DMS 273 (cell line): ENCODE results near the gene SMIM20.
"Not testable (repeated sequence)": the region's sequence is repeated elsewhere in the genome, so short reads cannot be mapped to it uniquely, and the experiment has no call there.

Experiments
- DNase-seq: peaks from one replicate; lab custom pipeline; 2025; ENCODE audit not compliant: unreplicated experiment; lab: John Stamatoyannopoulos, UW

The SMIM20 gene

DNA sequence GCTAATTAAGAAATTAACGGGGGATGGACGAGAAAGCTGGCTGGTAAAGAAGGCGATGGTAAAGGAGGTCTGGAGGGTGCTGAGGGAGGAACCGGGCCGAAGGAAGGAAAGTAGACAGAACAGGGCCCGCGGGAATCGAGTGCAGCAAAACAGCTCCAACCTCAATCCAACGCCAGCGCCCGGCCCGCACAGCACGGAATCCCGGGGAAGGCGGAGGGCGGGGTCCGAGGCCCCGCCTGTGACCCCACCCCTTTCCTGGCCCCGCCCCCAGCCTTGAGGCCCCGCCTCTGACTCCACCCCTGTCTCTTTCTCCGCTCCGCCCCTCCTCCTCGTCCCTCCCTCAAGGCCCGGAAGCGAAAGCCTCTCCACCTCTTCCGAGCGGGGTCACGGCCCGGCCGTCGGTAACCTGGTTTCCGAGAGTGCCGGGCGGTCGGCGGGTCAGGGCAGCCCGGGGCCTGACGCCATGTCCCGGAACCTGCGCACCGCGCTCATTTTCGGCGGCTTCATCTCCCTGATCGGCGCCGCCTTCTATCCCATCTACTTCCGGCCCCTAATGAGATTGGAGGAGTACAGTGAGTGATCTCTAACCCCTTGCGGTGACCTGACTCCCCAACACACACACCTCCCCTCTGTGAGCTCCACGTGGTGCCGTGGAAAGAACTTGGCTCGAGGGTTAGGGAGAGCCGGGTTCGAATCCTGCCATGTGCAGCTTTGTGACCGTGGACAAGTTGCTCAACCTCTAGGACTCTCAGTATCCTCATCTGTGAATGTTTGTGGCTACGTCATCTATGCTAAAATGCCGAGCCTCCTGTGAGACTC, at the start of gene SMIM20:
Gene SMIM20, plus strand, starts transcription at position 370 of the 819 bp plus-strand sequence. Its CDS starts 94 bp downstream, at position 464.
- DNase-seq, result peak; percentile 90

DNA sequence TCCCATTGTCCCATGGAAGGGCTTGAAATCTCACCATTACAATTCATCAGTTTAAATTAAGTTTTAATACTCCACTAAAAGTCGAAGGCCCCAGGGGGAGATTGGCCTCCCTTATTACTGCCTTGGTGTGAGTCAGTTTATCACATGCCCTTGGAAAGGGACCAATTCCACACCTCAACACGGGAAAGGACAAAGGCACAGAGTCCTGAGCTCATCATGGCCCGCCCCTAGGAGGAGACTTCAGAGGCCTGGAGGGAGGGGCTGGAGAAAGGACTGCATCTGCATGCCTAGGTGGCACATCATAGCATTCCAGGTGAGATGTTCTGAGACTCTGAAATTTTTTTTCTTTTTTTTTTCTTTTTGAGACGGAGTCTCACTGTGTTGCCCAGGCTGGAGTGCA, 48.4 kb upstream of the SMIM20 start:
- DNase-seq, result peak; percentile 7

DNA sequence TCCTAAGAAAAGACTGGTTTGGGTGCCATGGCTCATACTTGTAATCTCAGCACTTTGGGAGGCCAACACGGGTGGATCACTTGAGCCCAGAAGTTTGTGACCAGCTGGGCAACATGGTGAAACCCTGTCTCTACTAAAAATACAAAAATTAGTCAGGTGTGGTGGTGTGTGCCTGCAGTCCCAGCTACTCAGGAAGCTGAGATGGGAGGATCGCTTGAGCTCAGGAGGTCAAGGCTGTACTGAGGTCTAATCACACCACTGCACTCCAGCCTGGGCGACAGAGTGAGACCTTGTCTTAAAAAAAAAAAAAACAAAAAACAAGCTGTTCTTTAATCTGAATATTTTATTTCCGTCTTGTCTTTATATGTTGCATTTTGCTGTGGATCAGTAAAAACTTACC, 47.6 kb upstream of the SMIM20 start:
- not testable (repeated sequence) for DNase-seq

DNA sequence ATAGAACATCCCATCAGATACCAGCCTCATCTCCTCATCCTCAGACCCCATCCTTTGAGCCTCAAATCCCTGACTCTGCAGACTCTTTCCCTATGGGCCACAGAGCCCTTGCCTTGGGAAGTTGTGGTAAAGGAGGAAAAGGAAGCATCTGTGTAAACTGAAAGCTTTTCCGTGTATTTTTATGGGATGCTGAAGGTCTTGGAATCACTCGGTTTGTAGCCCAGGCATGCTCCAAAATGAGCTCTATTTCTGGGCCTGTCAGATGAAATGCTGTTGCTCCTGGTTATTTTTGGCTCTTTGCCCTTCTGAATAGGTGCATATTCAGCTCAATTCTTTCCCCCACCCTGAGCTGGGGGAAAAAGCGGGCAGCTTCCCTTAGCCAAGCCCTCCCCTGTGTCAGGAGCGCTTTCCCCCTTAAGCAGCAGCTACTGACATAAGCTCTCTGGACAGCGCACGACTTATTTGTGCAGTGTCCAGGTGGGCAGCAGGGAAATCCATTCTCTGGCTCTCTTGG, 46.2 kb upstream of the SMIM20 start:
- no peak for DNase-seq

DNA sequence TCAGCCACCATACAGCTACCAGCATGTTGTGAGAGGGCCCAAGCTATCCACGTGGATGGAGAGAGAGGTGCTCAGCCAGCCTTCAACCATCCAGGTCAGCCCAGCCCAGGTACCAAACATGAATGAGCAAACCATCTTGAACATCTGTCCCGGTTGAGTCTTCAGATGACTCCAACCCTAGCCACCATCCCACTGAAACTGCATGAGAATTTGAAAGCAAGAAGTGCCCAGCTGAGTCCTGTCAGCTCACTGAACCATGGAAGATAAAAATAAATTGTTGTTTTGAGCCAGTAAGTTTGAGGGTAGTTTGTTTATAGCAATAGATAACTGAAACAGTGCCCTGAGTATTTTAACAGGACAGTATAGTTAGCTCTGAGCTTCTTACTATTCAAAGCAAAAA, 43.9 kb upstream of the SMIM20 start:
- no peak for DNase-seq

DNA sequence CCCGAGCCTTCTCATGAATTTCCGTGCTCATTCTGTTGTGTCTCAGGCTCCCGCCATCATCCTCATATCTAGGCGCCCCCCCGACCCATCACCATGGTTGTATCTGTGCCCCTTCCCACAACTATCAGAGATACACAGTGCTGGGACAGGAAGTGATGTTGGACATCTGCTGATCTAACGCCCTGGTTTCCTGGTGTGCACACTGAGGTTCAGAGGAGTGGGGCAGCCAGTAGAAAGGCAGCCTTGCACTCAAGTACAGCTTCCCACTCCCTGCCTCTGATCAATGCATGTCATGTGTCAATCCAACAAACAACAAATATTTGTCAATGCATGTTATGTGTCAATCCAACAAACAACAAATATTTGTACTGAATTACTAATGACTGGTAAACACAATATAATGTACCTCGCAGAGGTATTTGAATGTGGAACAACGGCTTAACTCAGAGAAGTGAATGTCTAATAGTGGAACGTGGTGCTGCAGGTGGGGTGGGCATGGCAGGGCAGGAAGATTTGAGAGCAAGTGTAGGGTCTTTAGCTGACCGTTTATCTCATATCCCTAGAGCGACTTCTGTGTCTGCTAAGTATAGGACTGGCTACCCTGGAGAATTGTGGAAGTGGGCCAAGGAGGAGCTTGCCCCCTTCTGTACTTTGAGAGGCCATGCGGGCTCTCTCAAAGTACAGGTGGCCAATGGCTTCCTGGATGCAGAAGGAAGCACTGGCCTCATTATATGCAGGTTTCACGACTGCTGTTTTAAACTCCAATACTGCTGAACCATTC, 41.0 kb upstream of the SMIM20 start:
- no peak for DNase-seq

DNA sequence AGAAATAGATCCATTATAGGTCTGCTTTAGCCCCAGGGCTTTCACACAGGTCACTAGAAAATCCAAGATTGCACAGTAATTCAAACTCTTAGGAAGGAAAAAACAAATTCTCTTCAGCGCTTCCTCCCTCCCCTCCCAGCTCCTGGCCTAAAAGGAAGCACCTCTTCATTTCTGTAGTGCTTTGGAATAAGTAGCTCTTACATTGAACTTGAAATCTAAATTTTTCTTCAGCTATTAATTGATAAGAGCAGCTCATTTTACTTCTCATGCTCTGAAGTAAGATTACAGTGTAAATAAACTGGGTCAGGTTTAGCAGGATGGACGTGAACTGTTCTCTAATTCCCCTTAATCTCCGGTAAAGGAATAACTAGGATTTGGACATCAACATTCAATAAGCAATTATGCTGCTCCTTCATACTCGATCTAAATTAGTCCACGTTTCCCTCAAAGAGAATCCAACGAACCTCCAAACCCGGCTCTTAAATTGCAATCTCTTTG, 40.3 kb upstream of the SMIM20 start:
- no peak for DNase-seq

DNA sequence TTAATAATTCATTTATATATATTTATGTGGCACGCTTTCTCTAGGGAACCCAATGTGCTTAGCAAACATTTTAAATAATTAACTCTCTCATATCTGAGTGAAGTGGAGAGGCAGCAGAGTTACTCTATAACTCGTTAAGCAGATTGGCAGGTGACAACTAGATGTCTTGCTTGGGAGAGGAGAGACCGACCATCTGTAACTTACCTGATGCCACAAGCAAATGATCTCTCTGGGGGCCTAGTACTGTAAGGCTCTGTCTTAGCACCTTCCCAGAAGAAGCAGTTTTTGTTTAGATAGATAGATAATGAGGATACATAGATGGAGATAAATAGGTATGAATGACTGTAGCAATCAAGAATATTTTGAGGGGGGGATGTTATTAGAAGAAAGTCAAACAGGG, 39.4 kb upstream of the SMIM20 start:
- no peak for DNase-seq

DNA sequence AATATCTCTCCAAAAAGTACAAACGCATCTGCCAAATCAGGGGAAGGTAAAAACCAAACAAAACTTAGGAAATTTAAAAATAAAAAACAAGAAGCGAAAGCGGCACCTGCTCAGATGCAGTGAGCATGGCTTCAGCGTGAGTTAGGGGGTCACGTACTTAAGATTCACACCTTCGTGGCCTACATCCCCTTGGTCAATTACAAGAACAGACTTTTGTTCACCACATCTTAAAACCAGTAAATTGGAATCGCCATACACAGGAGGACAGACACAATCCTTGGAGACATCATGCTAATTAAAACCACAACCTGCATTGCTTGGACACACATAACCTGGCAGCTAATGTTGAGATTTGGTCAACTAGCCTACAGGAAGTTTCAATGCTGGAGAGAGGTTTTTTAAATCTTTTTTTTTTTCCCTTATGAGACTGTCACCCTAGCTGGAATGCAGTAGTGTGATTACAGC, 38.7 kb upstream of the SMIM20 start:
- no peak for DNase-seq

DNA sequence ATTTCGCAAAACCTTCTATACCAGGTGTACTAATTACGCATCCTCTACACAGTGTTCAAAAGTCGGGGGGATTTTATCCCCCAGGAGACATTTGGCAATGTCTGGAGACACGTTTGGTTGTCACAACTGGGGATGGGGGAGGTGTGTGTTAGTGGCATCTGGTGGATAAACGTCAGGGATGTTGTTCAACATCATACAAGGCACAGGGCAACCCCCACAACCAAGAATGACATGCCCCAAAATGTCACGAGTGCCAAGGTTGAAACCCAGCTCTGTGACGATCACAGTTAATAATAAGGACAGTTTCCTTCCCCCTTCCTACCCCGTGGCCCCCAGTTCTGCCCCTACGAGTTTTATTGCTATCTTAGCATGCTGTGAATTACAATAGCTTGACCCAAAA, 35.3 kb upstream of the SMIM20 start:
- DNase-seq, result no peak

DNA sequence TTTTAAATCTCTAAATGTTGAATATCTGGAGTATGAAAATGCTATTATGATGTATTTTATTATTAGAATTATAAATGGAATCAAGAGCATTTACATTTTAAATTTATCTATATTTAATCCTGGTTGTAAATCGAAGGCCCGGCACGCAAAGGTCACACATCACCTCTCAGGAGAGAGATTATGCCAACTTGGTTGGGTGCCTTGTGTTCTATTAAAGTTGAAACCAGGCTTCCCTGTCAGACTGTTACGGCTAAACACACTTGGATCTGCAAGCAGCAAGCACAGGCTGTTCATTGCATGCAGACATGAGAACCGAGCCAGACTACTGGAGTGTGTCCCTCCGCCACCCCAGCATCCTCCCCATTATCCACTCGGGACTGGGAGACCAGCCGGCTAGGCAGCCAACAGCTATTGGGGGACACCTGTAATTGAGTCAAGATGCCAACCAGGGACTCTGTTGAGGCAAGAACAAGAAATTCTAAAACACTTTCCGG, 34.9 kb upstream of the SMIM20 start:
- no peak for DNase-seq

DNA sequence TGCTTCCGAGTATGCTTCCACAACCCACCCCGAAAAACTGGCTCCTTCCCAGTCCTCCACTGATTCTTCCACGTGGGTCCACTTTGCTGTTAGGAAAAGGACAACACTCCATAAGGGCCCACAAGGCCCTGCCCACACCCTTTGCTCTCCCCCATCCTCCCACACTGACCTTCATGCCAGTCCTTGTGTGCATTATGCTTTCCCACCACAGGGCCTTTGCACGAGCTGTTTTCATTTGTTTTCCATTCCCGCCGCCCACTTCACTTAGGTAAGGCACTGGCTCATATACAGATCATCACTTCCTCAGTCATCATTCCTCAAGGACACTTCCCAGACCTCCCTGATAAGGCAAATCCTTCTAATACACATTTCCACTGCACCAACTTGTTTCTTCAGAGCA, 34.4 kb upstream of the SMIM20 start:
- no peak for DNase-seq

DNA sequence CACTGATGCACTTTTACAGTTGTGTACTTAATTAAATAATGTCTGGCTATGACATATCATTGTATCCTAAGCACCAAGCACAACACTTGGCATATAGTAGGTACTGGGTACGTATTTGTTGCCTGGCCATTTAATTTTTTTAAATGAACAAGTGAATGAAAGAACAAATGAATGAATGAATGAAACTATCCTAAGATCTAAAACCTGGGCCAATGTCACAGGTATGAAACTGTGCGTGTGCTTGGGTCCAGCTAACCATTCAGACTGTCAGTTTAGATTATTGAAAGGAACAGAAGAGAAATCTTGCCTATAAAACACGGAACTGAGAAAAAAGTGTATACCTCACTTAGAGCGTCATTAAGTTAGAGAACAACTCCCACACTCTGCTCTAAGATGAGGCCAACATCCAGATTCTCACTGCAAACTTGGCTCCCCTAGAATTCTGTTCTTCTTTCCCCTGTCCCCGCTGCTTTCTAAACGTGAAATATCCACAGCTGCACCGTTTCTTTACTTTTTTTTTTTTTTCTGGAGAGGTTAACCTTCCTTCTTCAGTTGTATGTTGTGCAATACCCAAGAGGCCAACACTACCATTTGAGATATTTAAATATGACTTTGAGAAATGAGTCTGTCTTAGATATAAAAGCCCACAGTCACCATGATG, 33.9 kb upstream of the SMIM20 start:
- no peak for DNase-seq

DNA sequence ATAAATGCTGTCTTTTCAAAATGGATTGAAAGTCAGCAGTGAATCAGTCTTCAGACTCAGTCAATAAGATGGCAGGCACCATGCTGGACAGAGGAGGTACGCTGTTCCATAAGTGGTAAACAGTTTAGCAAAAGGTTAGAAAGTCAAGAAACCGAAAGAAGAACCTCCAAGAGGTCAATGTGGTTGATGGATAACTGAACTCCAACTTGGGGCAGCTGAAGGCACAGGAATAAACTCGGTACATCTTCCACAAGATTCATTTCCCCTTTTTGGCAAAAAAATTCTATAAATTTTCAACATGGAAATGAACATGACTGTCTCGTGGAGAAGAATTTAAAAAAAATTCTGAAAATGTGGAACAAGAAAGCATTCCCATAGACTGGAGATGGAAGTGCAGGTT, 32.8 kb upstream of the SMIM20 start:
- no peak for DNase-seq

DNA sequence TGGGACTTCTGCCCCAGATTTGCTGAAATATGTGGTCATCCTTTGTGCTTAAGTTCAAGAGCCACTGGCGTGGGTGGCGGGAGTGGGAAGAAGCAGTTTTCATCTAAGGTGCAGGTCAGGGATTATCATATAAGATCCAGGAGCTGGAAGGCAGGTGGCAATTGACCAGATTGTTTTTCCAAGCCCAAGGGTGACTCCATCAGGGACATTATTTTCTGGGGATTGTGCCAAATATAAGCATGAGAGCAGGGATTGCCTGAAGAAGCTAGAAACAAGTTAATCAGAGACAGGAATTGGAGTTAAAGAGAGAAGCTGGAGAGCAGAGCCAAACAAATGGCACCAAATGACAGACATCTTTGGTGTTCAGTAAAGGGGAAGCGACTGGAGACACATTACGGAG, 31.8 kb upstream of the SMIM20 start:
- DNase-seq, result no peak

DNA sequence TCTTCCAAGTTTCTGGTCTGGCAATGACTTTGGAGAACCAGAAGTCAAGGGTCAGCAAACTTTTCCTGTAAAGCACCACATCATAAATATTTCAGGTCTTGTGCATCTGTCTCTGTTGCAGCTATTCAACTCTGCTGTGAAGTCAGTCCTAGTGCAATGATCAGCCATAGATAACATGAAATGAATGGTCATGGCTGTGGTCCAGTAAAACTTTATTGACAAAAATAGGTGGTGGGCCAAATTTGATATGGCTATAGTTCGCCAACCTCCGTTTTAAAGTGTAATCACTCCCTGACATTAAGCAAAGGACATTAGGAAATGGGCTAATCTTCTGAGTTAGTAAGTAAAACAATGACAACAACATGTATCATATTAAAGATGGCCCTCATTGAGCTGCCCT, 30.5 kb upstream of the SMIM20 start:
- DNase-seq, result no peak

DNA sequence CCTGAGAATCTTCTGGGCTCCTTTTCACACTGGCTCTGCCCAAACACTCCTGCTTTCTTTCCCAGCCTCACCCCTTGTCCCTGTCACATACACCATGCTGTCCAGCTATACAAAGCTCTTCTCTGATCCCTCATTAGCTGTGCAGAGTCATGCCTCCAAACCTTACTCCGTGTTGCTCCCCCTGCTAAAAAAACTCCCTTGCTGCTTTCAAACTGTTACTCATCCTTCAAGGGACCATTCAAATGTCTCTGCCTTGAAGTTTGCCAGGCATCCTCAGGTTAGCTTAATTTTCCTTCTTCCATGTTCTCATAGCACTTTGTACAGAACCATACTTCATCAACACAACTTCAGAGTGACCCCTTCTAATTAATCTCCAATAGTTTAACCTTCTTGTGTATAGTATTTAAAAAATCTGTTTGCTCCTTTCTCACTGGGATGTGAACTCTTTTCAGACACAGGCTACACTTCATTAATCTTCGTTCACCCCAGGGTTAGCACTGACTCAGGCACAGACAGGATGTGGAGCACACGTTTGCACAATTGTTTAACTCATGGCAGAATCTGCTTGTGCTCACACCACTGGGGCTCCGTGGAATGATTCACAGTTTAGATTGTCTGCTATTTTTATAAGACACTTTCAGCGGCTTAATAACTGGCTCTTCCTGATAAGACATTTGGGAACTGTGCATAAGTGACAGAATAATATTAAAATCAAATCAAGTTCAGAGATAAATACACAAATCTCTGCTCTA, 29.8 kb upstream of the SMIM20 start:
- DNase-seq, result no peak

DNA sequence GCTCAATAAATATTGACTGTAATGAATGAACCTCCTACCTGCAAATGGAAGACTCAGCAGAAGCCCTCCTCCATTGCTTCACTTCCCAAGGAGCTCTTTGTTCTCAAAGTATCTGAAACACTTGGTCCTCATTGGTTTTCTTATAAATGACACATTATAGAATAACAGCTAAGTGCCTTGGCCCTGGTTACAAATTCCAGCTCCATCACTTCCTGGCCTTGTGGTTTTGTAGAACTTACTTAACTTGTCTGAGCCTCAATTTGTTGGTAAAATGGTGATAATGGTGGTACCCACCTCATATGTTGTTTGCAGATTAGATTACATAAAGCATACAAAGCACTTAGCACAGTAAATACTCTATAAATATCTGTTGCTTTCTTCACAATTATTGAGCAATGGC, 25.2 kb upstream of the SMIM20 start:
- no peak for DNase-seq

DNA sequence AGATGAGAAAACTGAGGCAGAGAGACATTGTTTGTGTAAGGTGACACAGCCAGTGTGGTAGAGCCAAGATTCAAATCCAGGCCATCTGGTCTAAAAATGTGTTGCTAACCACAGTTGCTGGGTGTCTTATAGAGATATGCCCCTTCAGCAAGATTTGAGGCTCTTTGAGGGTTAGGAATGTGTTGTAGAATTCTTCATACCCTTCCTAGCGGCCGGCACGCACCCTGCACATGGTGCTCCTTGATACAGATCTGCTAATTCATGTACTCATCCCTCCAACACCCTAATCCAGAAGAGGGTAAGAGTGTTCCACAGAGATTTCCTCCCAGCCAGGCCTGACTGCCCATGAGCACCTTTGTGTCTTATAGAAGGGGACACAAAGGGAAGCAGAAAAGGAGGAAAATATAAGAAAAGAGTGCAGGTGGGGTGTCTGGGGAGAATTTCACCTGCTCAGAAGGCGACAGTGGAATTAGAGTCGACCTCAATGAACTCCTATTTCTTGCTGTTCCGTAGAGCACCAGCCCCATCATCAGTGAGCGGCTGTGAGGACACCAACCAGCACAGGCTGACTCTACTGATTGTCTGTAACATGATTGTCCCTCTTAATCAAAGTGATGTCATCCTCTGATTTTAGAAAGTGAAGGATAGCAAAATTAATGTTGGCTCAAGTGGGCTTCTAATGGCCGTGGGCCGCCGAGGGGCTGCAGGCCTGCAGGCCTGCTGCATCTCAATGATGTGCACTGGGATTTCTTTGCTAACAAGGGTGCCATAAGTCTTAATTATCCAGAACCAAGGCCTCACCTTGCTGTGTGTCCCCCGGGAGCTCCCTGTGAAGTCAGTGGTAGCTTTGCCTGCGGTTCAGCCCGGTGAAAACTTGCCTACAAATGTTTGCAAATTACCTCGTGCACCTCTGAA, 24.2 kb upstream of the SMIM20 start:
- DNase-seq, result no peak
